CD14-positive monocyte (primary cell): ENCODE data around the gene GOLGA5. TPM values are rescaled to one million over a fixed set of nuclear protein-coding genes. Genes with fewer than 3 reads are reported as not detected.

Experiments
- DNase-seq, 3 donors: peaks; one replicate each; pipeline ENCODE4 v3.0.0-alpha.2; 2011 to 2022
- H2AFZ ChIP-seq: 2 replicates; pipeline ENCODE4 v1.6.0; 2012; ENCODE audit warnings: mild to moderate bottlenecking, low read depth, low read length, inconsistent platforms; ENCODE audit not compliant: insufficient read depth, poor library complexity, severe bottlenecking
- H3K27ac ChIP-seq, 2 donors: 1 replicate in 1 of 2; 2 replicates in 1 of 2; pipeline ENCODE4 v1.5.1; 2012 to 2013; ENCODE audit warnings: low read length in 2 of 2, control low read depth in 1 of 2, inconsistent platforms in 1 of 2, low read depth in 1 of 2, mild to moderate bottlenecking in 1 of 2
- H3K27me3 ChIP-seq, 2 donors: one replicate each; pipeline versions ENCODE4 v1.6.0 to v1.6.1; 2011 to 2013; ENCODE audit warnings: low read length in 2 of 2; ENCODE audit not compliant: control insufficient read depth in 2 of 2, insufficient read depth in 2 of 2
- H3K36me3 ChIP-seq, 2 donors: replicated peaks in 1 of 2; 1 replicate in 1 of 2; 2 replicates in 1 of 2; pipeline versions ENCODE4 v1.5.1 to v1.6.1; 2012 to 2013; ENCODE audit warnings: low read length in 2 of 2, control low read depth in 1 of 2, inconsistent platforms in 1 of 2, mild to moderate bottlenecking in 1 of 2; ENCODE audit not compliant: insufficient read depth in 2 of 2, control insufficient read depth in 1 of 2
- H3K4me1 ChIP-seq, 2 donors: 1 replicate in 1 of 2; 2 replicates in 1 of 2; pipeline versions ENCODE4 v1.5.1 to v1.6.1; 2012 to 2013; ENCODE audit warnings: low read length in 2 of 2, control low read depth in 1 of 2, inconsistent platforms in 1 of 2, mild to moderate bottlenecking in 1 of 2, moderate library complexity in 1 of 2; ENCODE audit not compliant: insufficient read depth in 2 of 2, control insufficient read depth in 1 of 2
- H3K4me2 ChIP-seq: replicated peaks from 2 replicates; pipeline ENCODE3; 2012; ENCODE audit warnings: low read length, moderate library complexity, mild to moderate bottlenecking; ENCODE audit not compliant: poor library complexity, severe bottlenecking; ENCODE audit errors: extremely low read depth
- H3K4me3 ChIP-seq, 3 experiments: fragments of 200-600 bp in 1 of 3; sonication (generic) in 1 of 3; replicated peaks in 1 of 3; 1 replicate in 2 of 3; 2 replicates in 1 of 3; pipeline ENCODE4 v1.5.1; 2011 to 2013; ENCODE audit warnings: low read length in 3 of 3, mild to moderate bottlenecking in 3 of 3, control low read depth in 2 of 3, low read depth in 2 of 3, inconsistent platforms in 1 of 3, moderate library complexity in 1 of 3
- H3K79me2 ChIP-seq: 2 replicates; pipeline ENCODE4 v1.6.0; 2012; ENCODE audit warnings: mild to moderate bottlenecking, control low read depth, inconsistent platforms, low read length, moderate library complexity; ENCODE audit not compliant: insufficient read depth
- H3K9ac ChIP-seq: 2 replicates; pipeline ENCODE4 v1.6.0; 2017; ENCODE audit warnings: low read length, mild to moderate bottlenecking; ENCODE audit not compliant: insufficient read depth, poor library complexity, severe bottlenecking
- H3K9me3 ChIP-seq, 2 donors: replicated peaks in 1 of 2; 1 replicate in 1 of 2; 2 replicates in 1 of 2; pipeline versions ENCODE4 v1.5.1 to v1.6.1; 2012 to 2013; ENCODE audit warnings: low read length in 2 of 2, control low read depth in 1 of 2; ENCODE audit not compliant: control insufficient read depth in 1 of 2, insufficient read depth in 1 of 2
- H4K20me1 ChIP-seq: 2 replicates; pipeline ENCODE4 v1.6.0; 2012; ENCODE audit warnings: mild to moderate bottlenecking, low read length, control low read depth, moderate library complexity; ENCODE audit not compliant: insufficient read depth
- H3K27ac Mint-ChIP-seq, 7 donors: one replicate each; pipeline ENCODE4 v1.8.0; 2020; ENCODE audit warnings: mild to moderate bottlenecking in 7 of 7, mixed read lengths in 7 of 7, moderate library complexity in 6 of 7, inconsistent platforms in 2 of 7
- H3K27me3 Mint-ChIP-seq, 3 donors: one replicate each; pipeline ENCODE4 v1.8.0; 2021 to 2022; ENCODE audit warnings: low read depth in 3 of 3, mild to moderate bottlenecking in 3 of 3, mixed read lengths in 3 of 3, moderate library complexity in 3 of 3, inconsistent platforms in 1 of 3
- H3K36me3 Mint-ChIP-seq, 2 donors: one replicate each; pipeline ENCODE4 v1.8.0; 2020; ENCODE audit warnings: mixed read lengths in 2 of 2, inconsistent platforms in 1 of 2, mild to moderate bottlenecking in 1 of 2
- H3K4me1 Mint-ChIP-seq: one replicate; pipeline ENCODE4 v1.8.0; 2020; ENCODE audit warnings: mild to moderate bottlenecking, mixed read lengths
- H3K4me3 Mint-ChIP-seq, 2 donors: one replicate each; pipeline ENCODE4 v1.8.0; 2020; ENCODE audit warnings: mild to moderate bottlenecking in 2 of 2, mixed read lengths in 2 of 2, moderate library complexity in 1 of 2
- H3K9me3 Mint-ChIP-seq, 7 donors: one replicate each; pipeline ENCODE4 v1.8.0; 2020 to 2022; ENCODE audit warnings: mixed read lengths in 7 of 7, mild to moderate bottlenecking in 6 of 7, moderate library complexity in 6 of 7, inconsistent platforms in 2 of 7
- CTCF ChIP-seq: fragments of 200-600 bp; IDR thresholded peaks from one replicate; pipeline ENCODE4 v1.8.0; 2022; ENCODE audit warnings: antibody characterized with exemption, mild to moderate bottlenecking
- WGBS: methylation state at CpG from one replicate; pipeline ENCODE4 v1.1.5; 2013; ENCODE audit warnings: missing lambda C conversion rate; ENCODE audit not compliant: insufficient coverage; 5-methylcytosine and 5-hydroxymethylcytosine counted together
- intact Hi-C, 2 donors: fragments of 100-400 bp; cut with micrococcal nuclease; formaldehyde crosslinking; loops; one replicate each; pipeline versions ENCODE4 v1.15.0 to v1.15.1; 2023
- polyA plus RNA-seq, 3 donors: library from polyadenylated mRNA; depleted of rRNA in 1 of 3; unstranded in 2 of 3; stranded (reverse) in 1 of 3; fragments of 300-500 nt in 2 of 3; fragments of >200 nt in 1 of 3; fragmentation: Illumina TruSeq in 2 of 3; gene quantifications; 1 replicate in 2 of 3; 2 replicates in 1 of 3; pipeline ENCODE4 v1.2.3, GENCODE V29; 2012 to 2021

The GOLGA5 gene
- polyA plus RNA-seq, 3 donors, result 12.4 to 19.0 (median 16.3) TPM

- intact Hi-C loops, result no loop called here
- no peak for TF ChIP-seq CTCF
- Histone ChIP-seq H3K27me3 (peaks cover 2 to 10% of the 10 kb centered on the region in 2 donors), H3K9ac (no peak overlapping the region), H3K9me3 (no peaks in the 10 kb centered on the region), H2AFZ (no peak overlapping the region), H3K36me3 (no peaks in the 10 kb centered on the region), H3K79me2 (no peaks in the 10 kb centered on the region), H3K4me1 (no peaks in the 10 kb centered on the region), H3K4me2 (no peak overlapping the region), H4K20me1 (no peaks in the 10 kb centered on the region), H3K4me3 (no peak overlapping the region), H3K27ac (no peak overlapping the region)
- no peaks in the 10 kb centered on the region for H3K4me1 Mint-ChIP-seq
- H3K27ac Mint-ChIP-seq, result no peak overlapping the region
- peaks cover 7 to 20% (median 17%) of the 10 kb centered on the region in 3 donors for H3K27me3 Mint-ChIP-seq
- no peaks in the 10 kb centered on the region for H3K36me3 Mint-ChIP-seq
- H3K9me3 Mint-ChIP-seq, result peaks cover 0 to 5% (median 0%) of the 10 kb centered on the region in 7 donors
- 98% methylated on average over 5 of the region's 5 CpGs for WGBS
- H3K4me3 Mint-ChIP-seq, result no peak overlapping the region
- no peak for DNase-seq
These were observed 89.0 kb downstream of the GOLGA5 start for GRCh38 chr14:92883066-92883465.

- H3K4me3 ChIP-seq, result no peak overlapping the region
These were observed 90.3 kb downstream of the GOLGA5 start for GRCh38 chr14:92884410-92884809.

More at GRCh38 chr14:92884410-92884809, 90.3 kb downstream of the GOLGA5 start:
- peaks cover 0 to 5% (median 0%) of the 10 kb centered on the region in 7 donors for H3K9me3 Mint-ChIP-seq
- H3K36me3 Mint-ChIP-seq, result no peaks in the 10 kb centered on the region
- peaks cover 8 to 17% (median 17%) of the 10 kb centered on the region in 3 donors for H3K27me3 Mint-ChIP-seq
- no peak overlapping the region for H2AFZ ChIP-seq
- H3K4me1 Mint-ChIP-seq, result no peaks in the 10 kb centered on the region
- H3K79me2 ChIP-seq, result no peaks in the 10 kb centered on the region
- H3K4me3 Mint-ChIP-seq, result no peak overlapping the region
- no peak overlapping the region for H3K27ac ChIP-seq
- no peaks in the 10 kb centered on the region for H3K4me1 ChIP-seq
- intact Hi-C loops, result no loop called here
- TF ChIP-seq CTCF, result no peak
- 67% methylated on average over 1 of the region's 3 CpGs for WGBS
- H3K9ac ChIP-seq, result no peak overlapping the region
- H3K9me3 ChIP-seq, result no peaks in the 10 kb centered on the region
- no peak overlapping the region for H3K27ac Mint-ChIP-seq
- no peaks in the 10 kb centered on the region for H4K20me1 ChIP-seq
- no peaks in the 10 kb centered on the region for H3K36me3 ChIP-seq
- H3K4me2 ChIP-seq, result no peak overlapping the region
- H3K27me3 ChIP-seq, result peaks cover 0 to 5% of the 10 kb centered on the region in 2 donors
- no peak for DNase-seq
